Stimulated activated CD4-positive, alpha-beta T cell treated with anti-CD3 and anti-CD28 coated beads, Interleukin-15, amount 100 ng/mL, for 24 hours (primary cell): ENCODE data around the gene COL1A2.

Source experiments
- DNase-seq: peaks from one replicate; pipeline ENCODE4 v3.0.0-alpha.2; 2020

COL1A2 gene

DNA sequence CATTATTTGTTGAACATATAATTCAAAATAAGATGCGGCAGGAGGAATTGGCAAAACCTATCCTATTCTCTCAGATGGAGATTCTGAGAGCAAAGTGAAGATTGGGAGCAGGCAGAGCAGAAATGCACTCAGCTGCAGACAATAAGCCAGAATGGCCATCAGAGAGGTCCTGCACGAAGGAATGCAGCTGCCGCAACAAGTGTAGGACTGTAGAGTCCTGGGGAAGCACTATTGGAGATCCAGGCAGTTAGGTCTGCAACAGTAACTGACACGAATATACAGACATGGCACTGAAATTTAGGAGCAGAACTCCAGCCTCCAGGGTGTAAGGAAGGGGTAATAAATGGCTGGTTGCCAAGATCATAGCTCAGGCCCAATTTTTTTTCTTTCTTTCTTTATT is 10.4 kb upstream of the COL1A2 start:
- no peak for DNase-seq

DNA sequence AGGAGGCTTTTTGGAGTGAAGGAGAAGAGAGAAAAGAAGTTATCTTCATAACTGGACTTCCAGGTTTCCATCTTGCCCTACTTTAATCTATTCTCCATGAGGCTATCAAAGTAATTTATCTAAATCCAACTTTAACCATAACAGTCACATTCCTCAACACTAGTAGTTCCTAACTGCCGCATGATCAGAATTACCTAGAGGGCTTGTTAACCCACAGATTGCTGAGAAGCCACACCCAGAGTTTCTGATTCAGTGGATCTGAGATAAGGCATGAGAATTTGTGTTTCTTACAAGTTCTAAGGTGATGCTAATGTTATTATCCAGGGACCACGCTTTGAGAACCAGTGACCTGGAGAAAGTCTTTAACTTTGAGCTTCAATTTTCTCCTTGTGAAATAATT is 8.3 kb upstream of the COL1A2 start:
- no peak for DNase-seq

DNA sequence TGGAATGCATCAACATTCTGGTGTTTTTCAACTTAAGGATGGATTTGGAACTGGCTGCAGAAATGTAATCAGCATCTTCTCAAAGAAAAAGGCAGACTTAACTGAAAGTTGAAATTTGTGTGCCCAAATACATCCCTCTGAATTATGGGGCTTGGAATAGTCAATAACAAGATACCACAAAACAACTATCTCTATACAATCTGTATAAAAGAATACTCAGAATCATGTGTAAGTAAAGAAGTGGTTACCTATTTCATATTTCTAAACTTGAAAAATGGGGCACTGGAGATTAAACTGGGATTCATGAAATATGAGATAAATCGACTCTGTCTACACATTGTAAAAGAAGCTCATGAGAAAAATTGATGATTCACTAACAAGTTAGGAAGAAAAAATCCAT is 6.2 kb upstream of the COL1A2 start:
- DNase-seq, result no peak

GRCh38 chr7:94389381-94389780 is 5.3 kb upstream of the COL1A2 start:
- no peak for DNase-seq

DNA sequence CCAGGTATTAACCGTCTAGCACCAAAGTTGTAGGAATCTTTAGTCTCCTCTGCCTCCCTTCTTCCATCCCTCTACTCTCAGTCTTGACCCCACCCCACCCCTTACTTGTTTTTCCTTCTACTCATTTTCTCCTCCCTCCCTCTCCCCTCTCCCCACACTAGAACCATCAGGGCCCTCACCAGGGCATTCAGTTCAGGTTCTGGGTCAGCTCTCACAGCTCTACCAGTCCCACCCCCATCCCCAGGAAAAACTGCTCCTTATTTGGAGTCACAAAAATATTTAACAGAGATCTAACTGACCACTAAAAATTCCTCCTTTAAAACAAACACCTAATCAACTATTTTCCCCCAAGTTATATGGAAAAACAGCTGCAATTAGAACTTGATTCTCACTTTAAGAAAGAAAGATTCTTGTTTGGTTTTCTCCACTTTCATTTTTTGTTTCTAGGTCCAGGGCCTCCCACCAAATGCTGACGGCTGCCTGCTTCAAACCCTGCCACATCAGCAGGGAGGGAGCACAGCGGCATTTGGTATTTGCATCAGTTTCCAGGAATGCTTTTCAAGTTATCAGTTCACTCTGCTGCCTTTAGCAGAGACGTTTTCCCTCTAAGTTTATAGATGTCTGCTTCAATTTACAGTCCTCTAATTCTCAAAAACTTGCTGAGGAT is 2.8 kb upstream of the COL1A2 start:
- no peak for DNase-seq

DNA sequence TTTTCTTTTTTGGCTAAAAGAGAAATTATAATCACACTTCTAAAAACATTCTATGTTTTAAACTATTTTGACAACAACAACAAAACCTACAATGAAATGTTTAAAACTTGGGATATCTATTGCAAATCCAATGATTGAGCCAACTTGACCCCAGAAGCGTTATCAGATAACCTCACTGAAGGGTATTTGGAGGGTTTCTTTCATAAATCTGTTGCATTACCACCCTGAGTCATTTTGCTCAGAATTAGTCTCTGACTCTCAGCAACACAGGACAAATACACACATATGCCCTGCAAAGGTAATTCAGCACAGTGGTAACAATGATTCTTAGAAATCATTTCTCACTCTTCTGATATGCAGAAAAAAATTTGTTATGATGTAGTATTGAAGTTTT is 2.3 kb upstream of the COL1A2 start:
- DNase-seq, result no peak

- no peak for DNase-seq
These were observed 1.2 kb upstream of the COL1A2 start for GRCh38 chr7:94393246-94394108.

DNA sequence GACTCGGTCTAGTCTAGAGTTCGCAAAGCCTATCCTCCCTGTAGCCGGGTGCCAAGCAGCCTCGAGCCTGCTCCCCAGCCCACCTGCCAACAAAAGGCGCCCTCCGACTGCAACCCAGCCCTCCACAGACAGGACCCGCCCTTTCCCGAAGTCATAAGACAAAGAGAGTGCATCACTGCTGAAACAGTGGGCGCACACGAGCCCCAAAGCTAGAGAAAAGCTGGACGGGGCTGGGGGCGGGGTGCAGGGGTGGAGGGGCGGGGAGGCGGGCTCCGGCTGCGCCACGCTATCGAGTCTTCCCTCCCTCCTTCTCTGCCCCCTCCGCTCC is 622 bp upstream of the COL1A2 start:
- DNase-seq, result no peak

DNA sequence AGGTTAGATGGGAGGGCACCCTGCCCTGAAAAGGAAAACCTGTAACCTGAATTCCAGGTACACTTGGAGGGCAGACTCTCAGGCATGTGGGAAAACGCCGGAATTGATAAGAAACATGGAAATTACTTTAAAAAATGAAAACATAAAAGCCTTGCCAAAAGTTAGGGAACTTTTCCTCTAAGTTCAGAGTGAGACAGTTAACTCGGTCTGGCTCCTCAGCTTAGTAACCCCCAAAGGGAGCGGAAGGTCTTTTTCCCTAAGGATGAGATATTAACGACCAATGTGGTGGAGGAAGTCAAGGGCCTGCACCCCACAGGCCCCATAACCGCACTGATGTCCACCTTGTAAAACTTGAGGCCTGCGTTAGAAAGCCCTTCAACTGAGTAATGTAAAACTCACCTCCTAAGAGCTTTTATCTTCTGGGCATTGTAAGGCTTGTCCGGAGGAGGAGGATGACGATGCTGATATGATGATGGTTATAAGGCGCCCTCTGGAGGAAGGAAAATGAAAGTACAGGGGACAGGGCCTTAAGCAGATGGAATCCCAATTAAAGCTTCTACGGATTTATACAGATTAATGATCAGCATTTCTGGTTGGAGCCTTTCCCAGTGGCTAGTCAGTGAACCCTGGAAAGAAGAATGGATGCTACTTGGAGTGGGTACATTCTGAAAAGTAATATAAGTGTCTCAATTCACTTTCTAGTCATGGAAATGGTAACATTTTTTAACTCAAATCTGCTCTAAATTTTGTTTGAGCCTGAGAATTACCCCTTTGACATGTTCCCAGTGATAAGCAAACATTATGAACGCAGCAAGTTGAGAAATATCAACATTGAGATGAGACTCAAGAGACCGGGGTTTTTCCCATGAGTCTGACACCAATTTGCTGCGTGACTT is 694 bp downstream of the COL1A2 start:
- peak; percentile 32 for DNase-seq

DNA sequence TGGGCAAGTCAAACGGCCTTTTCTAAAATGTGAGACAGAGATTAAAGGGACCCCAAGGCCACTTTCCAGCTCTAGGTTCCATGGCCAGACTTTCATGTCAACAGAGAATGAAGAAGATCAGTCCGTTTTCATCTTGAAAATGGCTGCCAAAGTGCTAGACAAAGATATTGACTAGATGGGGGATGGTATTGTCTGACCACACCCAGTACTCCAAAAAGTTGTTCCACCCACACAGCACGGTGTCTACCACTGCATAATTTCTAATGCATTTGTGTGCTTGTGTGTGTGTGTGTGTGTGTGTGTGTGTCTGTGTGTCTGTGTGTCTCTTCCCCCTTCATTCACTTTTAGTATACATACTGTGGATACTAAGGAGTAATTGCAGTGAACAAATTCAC is 1.3 kb downstream of the COL1A2 start:
- DNase-seq, result no peak

DNA sequence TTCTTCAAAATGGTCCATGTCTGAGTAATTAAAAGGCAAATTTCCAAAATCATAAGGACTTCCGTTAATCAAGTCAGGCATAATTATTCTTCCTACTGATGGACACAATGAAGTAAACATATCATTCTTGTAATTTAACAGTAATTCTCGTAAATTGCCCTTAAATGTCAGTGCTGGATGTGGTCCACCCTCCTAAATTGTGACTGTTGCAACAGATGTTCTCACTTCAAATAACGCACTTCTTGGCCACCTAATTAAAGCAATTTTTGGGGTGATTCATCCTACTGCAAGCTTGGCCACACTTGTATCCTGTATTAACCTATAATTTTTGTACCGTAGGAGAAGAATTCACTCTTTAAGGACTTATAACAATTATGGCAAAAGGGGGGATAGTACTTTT is 1.9 kb downstream of the COL1A2 start:
- no peak for DNase-seq

GRCh38 chr7:94397722-94398121 is 3.0 kb downstream of the COL1A2 start:
- no peak for DNase-seq

DNA sequence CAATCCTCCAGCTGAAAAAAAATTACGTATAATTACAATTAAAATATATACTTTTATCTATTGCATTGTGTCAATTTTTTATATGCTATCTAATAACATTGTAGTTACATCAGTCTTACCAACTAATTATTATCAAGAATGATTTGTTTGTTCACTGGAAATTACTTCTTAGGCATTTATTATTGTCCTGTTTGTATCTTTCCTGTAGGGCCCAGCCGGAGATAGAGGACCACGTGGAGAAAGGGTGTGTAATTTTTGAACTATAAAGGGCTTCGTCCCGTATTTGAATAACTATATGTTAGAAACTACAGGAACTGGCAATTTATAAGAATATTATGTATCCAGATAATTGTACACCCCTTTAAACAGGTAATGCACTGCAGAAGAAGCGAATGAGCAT is 4.1 kb downstream of the COL1A2 start:
- DNase-seq, result no peak

- DNase-seq, result no peak
These were observed 5.3 kb downstream of the COL1A2 start for GRCh38 chr7:94400022-94400421.

- no peak for DNase-seq
These were observed 6.1 kb downstream of the COL1A2 start for GRCh38 chr7:94400643-94401427.

DNA sequence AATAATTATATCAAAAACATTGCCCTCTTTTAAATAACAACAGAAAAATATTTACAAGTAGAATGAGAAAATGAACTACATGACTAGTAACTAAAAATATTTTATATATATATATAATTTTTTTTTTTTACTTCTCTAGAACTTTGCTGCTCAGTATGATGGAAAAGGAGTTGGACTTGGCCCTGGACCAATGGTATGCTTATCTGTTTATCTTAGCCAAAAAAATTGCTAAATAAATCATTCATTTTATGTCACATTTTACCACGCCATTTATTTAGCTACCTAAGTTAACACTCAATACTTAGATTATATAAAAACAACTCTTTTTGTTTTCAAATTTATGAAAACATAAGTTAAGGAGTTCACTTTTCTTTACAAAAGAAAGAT is 6.7 kb downstream of the COL1A2 start:
- DNase-seq, result no peak

- DNase-seq, result no peak
These were observed 8.9 kb downstream of the COL1A2 start for GRCh38 chr7:94403546-94403945.

DNA sequence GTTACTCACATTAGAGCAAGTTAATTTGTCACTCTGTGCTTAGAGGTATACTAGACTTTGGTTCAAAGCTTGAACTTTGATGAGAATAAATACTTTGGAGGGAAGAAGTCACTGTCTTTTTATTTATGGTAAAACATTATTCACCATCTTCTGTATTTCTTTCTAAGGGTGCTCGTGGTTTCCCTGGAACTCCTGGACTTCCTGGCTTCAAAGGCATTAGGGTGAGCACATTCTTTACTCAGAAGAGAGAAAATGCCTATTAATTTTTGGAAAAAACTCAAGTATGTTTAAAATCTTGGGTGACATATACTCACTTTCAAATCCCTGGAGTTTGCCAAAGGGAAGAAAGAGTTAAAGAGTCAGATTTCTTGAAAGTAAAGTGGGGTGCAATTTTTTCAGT is 10.8 kb downstream of the COL1A2 start:
- no peak for DNase-seq

DNA sequence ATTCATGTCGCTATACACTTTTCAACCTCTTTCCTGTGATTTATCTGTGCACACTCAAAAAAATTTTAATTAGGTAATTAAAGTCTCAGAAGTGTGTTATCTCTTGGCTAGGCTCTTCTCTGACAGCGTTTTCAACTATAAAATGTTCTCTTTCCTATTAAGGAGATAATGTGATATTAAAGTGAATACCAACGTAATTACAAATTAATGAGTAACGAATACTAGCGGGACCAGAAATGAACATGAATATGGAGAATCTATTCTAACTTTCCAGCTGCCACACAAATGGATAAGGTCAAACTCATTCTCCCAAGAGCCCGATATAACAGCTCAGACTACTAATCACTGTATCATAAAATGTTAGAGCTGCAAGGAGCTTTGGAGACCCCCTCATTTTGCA is 12.0 kb downstream of the COL1A2 start:
- no peak for DNase-seq

- DNase-seq, result no peak
These were observed 14.7 kb downstream of the COL1A2 start for GRCh38 chr7:94409200-94409948.

DNA sequence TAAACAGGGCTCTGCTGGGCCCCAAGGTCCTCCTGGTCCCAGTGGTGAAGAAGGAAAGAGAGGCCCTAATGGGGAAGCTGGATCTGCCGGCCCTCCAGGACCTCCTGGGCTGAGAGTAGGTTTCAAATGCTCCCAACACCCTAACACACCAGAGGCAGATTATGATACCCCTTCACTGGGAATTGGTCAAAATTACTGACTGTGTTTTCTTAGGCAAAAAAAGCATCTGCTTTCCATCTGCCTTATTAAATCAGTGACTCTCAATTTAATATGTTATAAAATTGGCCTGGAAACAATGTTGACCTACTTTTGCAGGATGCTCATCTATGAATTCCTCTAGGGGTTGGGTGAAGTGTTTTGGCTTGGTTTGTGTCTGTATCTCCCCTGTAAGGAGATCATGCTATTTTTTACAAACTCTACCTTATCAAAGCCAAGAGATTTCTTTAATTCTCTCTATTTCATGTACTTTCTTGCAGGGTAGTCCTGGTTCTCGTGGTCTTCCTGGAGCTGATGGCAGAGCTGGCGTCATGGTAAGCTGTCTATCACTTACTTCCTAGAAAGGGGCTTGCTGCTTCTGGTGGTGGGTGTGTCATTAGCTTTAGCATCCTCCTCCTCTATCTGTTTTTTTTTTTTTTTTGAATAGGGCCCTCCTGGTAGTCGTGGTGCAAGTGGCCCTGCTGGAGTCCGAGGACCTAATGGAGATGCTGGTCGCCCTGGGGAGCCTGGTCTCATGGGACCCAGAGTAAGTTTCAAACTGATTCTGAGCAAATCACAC is 15.9 kb downstream of the COL1A2 start:
- DNase-seq, result no peak

DNA sequence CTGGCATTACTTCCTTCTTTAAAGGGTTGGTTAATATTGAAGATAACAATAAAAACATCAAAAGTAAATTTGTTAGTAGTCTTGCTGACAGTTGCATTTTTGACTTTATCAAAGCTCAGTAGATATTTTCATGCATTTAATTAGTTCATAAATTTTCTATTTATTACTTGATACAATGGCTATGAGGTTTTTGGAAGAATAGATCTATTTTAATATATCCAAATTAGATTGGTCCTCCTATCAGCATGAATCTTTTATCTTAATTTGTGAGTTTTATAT is 16.4 kb downstream of the COL1A2 start:
- DNase-seq, result no peak
